ENCODE measurements around the gene HNRNPL.
"Not testable (repeated sequence)": the region's sequence is repeated elsewhere in the genome, so short reads cannot be mapped to it uniquely, and the experiment has no call there.

Gene HNRNPL

DNA sequence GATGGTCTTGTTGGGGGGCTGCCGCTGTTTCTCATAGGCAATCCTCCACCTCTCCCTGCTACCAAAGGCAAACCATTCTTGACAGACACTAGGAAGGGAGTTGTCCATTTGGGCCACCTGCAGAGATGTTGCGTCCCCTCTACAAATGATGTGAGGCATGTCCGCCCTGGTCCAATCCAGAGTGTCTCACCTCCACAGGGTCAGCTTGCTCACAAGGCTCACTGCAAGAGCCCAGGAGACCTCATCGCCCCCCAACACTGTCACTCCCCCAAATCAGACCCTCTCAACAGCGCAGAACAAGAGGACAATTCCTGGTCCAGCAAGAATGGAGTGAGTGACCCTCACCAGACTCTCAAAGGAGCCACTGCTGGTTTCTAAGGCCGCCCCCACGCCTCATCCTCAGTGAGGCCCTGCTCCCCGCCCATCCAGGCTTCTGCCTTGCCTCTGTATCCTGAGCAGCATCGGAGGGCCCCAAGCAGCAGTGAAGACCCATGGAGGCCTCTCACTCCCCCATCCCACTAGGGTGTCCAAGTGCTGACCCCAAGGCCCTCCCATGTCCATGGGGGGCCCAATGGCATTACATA is 6.5 kb downstream of the HNRNPL start:
- no peak for DNase-seq

DNA sequence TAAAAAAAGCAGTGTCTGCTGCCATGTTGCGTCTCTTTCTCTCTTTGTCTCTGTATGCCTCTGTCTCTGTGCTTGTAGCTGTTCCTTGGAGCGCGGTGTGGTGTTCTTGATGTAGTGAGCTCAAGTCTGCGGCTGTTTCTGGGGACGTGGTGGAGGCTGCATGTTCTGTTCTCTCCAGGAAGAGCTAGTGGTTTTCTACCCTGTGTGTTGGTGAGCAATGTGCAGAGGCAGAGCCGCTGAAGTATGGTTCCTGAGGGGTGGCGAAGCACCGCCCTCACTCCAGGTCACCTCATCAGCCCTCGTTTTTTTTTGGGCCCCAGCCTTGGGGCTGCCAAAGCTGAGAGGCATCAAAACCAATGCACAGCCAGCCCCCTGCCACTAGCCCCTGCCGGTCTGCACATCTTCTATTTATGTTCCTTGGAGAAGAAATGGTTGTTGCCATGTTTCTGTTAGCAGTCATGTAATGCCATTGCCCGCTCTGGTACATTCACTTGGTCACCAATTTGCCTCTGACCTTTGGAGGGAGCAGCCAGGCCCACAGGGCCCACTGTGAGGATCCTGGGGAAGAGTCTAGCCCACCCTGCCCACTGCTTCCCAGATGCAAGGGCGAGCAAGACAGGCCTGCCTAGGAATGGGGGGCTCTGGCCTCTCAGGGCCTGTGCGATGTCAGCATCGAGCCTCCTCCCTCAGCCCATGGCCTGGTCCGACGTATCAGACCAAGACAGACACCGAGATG is 7.2 kb downstream of the HNRNPL start:
- peak; percentile 77 for DNase-seq

DNA sequence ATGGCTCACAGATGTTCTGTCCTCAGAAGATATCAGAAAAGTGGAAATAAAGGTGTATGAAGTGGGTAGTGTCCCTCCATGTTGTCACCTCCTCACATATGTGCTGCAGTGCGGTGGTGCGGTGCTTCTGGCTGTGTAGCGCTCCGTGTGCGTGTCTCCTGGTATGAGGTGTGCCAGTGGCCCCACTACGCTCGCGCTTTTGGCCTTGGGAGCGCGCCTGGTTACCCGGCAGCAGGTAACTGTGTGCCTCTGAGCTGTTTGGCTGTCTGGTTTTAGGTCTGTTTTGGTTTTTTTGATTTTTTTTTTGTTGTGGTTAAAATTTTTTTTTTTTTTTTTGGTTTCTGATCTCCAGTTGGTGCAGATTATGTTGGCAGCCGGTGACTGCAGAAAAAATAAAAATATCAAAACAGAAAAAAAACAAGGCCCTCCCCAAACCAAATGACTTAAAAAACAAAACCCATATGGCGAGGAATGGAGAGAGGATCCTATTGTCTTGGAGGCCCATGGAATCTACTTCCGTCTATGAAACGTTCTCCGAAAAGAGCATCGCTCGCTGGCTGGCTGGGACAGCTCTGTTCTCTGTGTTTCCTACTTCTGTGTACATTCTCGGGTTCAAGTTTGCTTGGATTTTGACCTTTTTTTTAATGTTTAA is 7.9 kb downstream of the HNRNPL start:
- peak; percentile 74 for DNase-seq

DNA sequence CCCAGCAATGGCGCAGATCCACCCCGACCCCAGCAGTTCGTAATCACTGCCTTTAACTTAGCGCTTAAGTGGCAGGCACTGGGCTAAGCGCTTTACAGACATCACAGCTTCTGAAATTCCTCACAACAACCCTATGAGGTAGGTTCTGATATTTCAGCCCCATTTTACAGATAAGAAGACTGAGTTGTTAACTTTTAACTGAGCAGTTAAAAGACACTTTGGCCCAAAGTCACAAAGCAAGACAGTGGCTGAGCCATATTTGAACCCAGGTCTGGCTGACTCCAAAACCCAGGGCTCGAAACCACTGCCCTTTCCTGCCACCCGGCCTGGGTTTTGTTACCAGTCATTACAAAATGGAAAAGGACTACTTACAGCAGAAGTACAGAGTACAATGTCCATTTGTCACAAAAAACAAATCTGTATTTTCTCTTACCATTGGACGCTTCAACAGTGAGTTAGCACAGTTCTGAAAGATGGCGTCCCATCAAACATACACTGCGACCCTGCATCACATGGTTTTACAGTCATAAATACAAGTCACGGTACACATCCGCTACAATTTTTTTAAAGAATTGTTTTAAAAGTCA is 8.5 kb downstream of the HNRNPL start:
- no peak for DNase-seq

DNA sequence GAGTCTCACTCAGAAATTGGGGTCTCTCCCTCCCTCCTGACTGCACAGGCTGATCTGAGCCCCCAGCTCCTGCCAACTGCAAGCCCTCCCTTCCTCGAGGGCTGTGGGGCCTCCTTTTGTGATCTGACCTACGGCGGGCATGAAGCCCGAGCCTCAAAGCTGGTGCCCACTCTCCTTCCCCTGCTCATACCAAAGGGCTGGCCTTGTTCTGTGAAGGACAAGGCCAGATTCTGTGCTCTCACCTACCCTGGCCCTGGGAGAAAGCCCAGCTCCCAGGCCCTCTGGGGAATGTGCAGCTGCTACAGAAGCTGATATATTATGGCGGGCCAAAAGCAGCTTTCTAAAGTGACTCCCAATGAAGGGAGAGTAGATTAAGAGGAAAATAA is 9.2 kb downstream of the HNRNPL start:
- DNase-seq: no peak

DNA sequence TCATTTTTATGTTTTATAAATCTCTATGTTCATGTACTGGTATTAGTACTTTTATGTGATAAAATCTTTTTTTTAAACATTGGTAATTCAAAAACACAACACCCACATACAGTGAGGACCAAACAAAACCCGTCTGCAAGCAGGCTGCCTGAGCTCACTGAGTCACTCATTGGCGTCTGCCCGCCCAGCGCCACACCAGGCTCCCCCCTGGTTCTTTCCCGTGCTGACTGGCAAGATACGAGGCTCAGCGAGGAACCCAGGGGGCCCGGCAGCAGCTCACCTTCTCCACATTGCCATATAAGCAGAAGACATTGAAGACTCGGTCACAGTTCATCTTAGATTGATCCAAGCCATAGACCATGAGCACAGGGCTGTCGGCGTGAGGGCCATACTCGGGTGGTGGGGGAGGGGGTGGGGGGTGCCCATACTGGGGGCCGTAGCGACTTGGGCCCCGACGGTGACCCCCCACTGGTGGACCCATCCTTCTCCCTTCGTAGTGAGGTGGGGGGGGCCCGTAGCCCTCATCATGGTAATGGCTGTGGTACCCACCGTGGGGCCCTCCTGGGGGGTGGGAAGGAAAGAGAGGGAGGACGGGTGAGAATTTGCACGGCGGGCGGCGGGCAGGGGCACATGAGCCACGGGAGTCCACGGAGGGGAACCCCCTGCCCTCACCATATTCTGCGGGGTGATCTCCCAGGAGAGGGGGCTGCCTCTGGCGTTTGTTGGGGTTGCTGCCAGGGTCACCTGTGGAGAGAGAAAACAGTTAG is 9.8 kb downstream of the HNRNPL start:
- no peak for DNase-seq

DNA sequence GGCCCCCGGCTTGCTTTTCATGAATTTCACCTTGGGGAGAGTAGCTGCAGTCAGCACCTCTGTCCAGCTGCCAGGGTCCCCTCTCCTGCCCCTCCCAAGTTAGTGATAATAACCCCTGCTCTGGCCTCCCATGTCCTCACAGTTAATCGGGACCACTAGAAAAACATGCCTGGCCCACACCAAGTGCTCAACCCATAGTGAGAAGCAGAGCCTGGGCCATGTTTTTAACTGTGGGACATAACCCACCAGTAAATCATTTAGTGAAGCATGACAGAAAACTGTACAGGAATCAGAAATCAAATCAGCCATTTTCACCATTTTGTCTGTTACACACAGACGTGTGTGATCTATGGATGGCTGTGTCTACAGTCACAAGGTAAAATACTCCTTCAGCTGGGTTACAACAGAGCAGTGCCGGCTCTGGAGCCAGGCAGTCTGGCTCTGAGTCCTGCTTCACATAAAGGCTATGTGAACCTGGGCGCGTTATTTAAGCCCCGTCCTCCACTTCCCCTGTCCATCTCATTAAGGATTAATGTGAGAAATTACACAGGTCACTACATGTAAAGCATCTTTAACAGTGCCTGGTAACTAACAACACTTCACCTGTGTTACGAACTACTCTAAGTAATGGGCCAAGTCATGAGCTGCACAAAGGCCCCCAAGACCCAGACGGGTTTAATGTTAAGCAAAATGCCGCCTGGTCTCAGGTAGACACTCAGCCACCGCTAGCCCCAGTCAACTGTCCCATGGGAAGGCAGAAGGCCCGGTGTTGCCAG is 10.6 kb downstream of the HNRNPL start:
- DNase-seq: no peak

DNA sequence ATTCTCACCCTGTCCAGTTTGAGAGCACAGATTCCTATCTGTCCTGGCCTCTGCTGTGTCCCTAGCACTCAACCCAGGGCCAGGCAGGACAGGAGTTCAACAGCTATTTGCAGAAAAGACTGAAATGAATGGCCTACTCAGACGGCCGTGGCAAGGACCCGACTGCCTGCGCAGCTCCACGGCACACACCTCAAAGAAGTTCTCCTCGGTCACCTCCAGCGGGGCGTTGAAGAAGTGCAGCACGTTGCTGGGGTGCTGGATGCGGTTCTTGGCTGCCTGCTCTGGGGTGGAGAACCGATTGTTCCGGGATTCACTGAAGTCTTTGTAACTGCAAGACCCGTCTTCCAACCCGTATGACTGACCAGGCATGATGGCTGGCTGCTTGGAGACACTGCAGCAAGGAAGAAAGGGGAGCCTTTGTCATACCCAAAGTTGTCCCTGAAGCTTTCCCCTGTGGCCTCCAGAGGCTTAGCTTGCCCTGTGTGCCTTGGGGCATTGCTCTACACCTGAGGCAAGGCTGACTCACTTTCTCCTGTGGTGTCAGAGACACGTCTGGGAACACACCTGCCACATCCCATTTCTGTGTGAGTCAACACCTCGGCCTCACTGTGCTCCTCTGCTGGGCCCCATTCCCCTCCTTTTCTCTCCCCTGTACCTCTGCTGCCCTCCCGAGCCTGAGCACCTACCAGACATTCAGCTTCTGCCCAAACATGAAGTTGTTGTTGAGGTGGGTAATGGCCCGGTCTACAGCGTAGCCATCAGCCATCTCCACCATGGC is 11.4 kb downstream of the HNRNPL start:
- DNase-seq: no peak

DNA sequence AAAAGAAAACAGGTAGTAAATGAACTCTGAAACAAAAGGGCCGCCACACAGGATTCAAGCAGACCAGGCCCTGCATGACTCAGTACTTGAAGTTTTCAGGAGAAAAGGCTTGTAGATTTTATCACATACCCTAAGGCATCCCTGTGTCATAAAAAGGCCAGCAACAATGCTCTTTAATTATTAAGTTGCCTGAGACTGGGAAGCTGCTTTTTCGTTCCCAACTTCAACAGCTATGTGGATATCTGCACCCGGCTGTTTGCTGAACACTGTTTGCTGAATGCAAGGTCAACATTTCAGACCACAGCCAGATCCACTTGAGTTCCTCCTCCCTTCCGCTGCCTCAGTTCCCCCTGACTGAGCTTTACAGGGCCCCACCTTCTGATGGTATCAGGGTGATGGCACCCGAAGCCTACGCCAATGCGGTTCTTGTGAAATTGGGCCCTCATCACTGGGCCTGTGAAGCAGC is 12.1 kb downstream of the HNRNPL start:
- no peak for DNase-seq

DNA sequence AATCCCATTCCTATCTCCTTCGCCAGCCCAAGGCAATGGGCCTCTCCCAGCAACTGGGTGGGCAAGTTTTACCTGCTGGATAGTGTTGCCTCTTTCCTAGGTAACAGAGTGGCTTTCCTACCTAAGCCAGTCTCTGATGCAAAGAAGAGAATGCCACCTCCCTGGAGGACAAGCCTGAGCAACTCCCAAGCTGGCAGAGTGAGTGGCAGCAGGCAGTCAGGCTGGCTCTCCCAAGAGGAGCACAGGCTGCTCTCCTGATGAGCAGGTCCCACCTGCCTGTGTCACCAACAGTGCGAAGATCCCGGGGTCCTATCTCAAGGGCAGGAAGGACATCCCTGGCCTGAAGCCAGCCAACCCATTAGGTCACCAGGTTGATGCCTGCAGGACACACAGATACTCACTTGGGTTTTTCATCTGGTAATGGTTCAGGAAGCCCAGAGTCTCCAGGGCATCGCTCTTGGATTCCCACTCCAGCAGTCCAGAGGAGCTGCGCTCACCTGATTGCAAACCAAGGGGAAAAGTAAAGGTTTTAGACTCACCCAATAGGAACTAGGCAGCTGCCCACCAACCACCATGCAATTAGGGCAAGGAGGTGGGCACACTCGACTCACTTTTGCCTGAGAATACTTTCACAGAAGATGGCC is 12.7 kb downstream of the HNRNPL start:
- no peak for DNase-seq

DNA sequence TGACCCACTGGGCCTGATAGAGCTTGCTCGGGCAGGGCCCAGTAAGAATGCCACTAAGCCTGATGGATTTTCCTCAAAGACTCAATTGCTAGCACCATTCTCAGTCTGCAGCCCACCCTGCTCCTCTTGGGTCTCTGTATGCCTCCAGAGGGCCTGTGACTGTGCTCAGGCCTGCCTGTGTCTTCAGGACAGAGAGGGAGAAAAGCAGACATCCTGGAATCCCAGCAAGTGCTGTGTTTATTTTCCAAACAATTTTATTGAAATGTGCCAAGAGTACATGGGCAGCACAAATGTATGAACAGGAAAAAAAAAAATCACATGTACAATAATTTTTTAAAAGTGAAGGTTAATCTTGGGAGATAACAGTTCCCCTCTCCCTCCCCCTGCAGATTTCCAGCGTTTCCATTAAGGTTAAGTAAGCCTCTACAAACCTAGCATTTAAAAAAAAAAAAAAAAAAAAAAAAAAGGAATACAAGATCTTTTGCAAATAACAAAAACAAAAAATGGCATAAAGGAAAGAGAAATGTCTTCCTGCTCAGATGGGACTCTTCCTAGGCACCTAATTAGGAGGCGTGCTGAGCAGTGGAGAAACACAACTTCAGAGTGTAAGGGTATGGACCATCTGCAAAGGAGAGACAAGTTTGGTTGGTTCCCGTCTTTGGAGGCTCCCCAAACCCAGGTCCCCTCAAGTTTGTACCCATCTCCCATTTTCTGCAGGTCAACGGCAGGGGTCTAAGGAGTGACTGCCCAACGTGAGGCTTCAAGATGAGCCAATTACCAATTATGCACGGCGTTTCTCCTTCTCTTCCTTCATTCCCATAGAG is 13.4 kb downstream of the HNRNPL start:
- no peak for DNase-seq

DNA sequence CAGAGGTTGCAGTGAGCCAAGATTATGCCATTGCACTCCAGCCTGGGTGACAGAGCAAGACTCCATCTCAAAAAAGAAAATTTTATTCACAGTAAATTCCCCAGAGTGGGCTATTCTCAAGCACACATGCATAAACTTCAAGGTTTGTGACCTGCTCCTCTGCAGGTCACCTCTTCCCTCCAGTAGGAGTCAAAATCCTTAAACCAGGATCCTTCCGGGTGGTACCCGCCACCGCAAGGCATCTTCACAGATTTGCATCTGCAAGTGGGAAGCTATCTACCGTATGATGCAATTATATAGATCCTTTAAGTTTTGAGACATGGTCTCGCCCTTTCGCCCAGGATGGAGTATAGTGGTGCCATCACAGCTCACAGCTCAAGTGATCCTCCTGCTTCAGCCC is 15.2 kb downstream of the HNRNPL start:
- DNase-seq: no peak

DNA sequence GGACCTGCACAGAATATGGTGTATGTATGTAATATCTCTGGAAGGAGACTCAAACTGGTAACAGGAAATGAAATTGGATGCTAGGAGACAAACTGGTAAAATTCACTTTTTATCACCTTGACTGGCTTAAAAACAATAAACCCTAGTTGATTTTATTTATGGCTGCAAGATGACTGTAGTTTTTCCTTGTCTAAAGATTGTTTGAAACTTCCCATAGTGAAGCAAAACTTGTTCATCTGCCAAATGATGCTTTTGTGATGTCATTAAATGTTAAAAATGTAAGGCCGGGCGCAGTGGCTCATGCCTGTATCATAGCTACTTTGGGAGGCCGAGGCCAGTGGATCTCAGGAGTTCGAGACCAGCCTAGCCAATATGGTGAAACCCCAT is 15.7 kb downstream of the HNRNPL start:
- DNase-seq: no peak

DNA sequence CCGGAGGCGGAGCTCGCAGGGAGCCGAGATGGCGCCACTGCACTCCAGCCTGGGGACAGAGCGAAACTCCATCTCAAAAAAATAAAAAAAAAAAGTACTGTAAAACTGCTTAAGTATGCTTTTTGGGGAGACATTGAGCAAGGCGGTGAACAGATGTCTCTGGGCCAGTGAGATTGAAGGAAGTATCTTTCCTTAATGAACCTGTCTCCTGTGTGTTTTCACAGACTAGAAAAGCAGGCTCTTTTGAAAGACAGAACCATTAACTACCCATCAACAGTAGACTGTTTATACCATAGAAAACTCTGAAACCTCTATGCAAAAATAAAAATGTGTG is 16.7 kb downstream of the HNRNPL start:
- no peak for DNase-seq

DNA sequence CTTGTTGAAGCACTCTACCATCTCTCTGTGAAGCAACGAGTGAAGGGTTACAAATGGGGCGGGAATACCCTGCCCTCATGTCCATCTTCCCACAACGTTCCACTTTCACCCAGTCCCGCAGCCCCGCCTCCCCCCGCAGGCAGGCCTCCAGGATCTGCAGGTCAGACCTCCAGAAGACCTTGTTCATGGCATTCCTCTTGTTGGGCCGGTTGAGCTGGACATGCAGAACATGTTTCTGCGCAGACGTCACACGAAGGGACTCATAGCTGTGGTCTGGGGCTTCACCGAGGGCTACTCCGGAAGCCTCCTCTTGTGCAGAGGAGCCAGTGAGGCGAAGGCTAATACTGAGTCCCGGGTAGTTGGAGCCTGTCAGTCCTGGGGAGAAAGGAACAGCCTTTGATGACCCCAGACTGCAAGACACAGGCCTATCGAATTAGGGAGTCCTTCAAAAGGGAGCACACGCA is 18.6 kb downstream of the HNRNPL start:
- DNase-seq: no peak

DNA sequence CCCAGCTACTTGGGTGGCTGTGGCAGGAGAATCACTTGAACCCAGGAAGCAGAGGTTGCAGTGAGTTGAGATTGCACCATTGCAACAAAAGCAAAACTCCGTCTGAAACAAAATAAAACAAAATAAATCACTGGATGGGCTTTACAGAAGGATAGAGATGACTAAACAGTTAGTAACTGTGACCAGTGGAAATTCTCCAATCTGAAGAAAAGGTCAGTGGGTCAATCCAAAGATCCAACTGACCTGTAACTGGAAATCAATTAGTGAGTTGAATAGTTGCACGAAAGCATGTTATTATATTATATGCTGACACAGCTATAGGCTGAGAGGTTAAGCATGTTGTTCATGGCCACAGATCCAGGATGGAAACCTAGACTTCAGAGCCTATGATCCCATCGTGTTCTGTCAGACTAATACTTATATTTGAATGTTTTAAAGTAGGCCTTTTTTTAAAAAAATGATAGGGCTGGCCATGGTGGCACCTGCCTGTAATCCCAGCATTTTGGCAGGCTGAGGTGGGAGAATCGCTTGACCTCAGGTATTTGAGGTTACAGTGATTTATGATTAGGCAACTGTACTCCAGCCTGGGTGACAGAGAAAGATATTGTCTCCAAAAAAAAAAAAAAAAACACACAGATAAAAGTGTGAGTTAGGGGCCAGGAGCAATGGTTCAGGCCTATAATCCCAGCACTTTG is 19.6 kb downstream of the HNRNPL start:
- DNase-seq: no peak

DNA sequence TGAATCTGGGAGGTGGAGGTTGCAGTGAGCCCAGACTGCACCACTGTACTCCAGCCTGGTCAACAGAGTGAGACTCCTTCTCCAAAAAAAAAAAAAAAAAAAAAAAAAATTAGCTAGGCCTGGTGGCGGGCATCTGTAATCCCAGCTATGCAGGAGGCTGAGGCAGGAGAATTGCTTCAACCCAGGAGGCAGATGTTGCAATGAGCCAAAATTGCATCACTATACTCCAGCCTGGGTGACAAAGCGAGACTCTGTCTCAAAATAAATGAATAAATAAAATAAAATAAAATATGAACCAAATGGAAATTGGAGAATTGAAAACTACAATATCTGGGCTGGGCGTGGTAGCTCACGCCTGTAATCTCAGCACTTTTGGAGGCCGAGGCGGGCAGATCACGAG is 20.6 kb downstream of the HNRNPL start:
- DNase-seq: not testable (repeated sequence)

DNA sequence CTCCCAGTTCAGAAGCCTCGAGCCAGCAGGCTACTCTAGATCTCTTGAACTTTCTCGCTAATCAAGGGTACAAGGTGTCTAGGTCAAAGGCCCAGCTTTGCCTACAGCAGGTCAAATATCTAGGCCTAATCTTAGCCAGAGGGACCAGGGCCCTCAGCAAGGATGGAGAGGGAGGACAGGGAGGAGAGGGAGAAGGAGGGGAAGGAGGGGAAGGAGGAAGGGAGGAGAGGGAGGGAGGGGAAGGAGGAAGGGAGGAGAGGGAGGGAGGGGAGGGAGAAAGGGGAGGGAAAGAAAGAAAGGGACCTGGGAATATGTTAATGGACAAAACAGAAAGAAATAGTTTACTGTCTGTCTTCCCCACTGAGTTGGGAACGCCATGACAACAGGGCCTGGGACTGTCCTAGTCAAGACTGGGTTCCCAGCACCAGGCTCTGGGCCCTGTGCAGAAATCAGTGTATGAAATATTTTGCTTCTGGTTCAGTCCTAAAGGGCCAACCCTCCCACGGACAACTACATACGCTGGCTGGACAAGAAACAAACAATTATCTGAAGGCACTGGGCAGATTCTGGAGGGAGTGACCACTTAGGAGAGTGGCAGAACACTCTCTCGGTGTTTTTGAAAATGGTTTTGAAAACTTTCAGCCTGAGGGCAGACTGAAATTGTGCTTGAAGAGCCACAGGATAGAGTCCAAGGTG is 22.8 kb downstream of the HNRNPL start:
- DNase-seq: no peak

DNA sequence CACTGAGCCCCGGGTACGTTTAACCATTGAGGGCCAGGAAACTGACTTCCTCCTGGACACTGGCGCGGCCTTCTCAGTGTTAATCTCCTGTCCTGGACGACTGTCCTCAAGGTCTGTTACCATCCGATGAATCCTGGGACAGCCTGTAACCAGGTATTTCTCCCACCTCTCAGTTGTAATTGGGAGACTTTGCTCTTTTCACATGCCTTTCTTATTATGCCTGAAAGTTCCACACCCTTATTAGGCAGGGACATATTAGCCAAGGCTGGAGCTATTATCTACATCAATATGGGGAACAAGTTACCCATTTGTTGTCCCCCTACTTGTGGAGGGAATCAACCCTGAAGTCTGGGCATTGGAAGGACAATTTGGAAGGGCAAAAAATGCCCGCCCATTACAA is 23.9 kb downstream of the HNRNPL start:
- DNase-seq: not testable (repeated sequence)
